IMR-90 (cell line): ENCODE results near the gene COL18A1.

Experiments used
- BHLHE40 ChIP-seq: fragments of 150-350 bp; IDR thresholded peaks from 2 replicates; pipeline ENCODE4 v1.6.1; 2016; ENCODE audit warnings: mild to moderate bottlenecking, low read depth, low read length
- CEBPB ChIP-seq: IDR thresholded peaks from 2 replicates; pipeline ENCODE4 v1.6.1; 2012; ENCODE audit warnings: low read depth, low read length, improper control_type of control experiment
- CTCF ChIP-seq: conservative IDR thresholded peaks from 2 replicates; pipeline ENCODE4 v1.5.1; 2012; ENCODE audit warnings: mild to moderate bottlenecking, low read depth, low read length, improper control_type of control experiment
- ELK1 ChIP-seq: fragments of 150-350 bp; IDR thresholded peaks from 2 replicates; pipeline ENCODE4 v1.6.1; 2016; ENCODE audit warnings: low read depth, mild to moderate bottlenecking, low read length, moderate library complexity, borderline replicate concordance
- FOS ChIP-seq: fragments of 150-350 bp; IDR thresholded peaks from 2 replicates; pipeline ENCODE4 v1.6.1; 2016; ENCODE audit warnings: low read depth, low read length
- MAZ ChIP-seq: IDR thresholded peaks from 2 replicates; pipeline ENCODE4 v1.6.1; 2012; ENCODE audit warnings: low read depth, mild to moderate bottlenecking, low read length, improper control_type of control experiment, moderate library complexity, borderline replicate concordance
- MXI1 ChIP-seq: IDR thresholded peaks from 2 replicates; pipeline ENCODE4 v1.6.1; 2012; ENCODE audit warnings: low read depth, mild to moderate bottlenecking, low read length, moderate library complexity, borderline replicate concordance
- POLR2A ChIP-seq: IDR thresholded peaks from 2 replicates; pipeline ENCODE4 v1.6.1; 2012; ENCODE audit warnings: mild to moderate bottlenecking, low read depth, low read length
- RAD21 ChIP-seq: IDR thresholded peaks from 2 replicates; pipeline ENCODE4 v1.6.1; 2012; ENCODE audit warnings: low read length, improper control_type of control experiment
- RCOR1 ChIP-seq: IDR thresholded peaks from 2 replicates; pipeline ENCODE4 v1.6.1; 2012; ENCODE audit warnings: mild to moderate bottlenecking, low read length, improper control_type of control experiment; ENCODE audit not compliant: insufficient replicate concordance
- RFX5 ChIP-seq: IDR thresholded peaks from 2 replicates; pipeline ENCODE4 v1.8.0; 2012; ENCODE audit warnings: low read depth, mild to moderate bottlenecking, low read length, moderate library complexity
- SMC3 ChIP-seq: fragments of 150-350 bp; IDR thresholded peaks from 2 replicates; pipeline ENCODE4 v1.6.1; 2016; ENCODE audit warnings: low read depth, mild to moderate bottlenecking, antibody characterized with exemption, low read length, moderate library complexity
- TF ChIP-seq, protein P1 (sequence below): fragments of 150-350 bp; IDR thresholded peaks from 2 replicates; pipeline ENCODE4 v1.6.1; 2017; ENCODE audit warnings: mild to moderate bottlenecking, antibody characterized with exemption, low read length, low read depth

DNA sequence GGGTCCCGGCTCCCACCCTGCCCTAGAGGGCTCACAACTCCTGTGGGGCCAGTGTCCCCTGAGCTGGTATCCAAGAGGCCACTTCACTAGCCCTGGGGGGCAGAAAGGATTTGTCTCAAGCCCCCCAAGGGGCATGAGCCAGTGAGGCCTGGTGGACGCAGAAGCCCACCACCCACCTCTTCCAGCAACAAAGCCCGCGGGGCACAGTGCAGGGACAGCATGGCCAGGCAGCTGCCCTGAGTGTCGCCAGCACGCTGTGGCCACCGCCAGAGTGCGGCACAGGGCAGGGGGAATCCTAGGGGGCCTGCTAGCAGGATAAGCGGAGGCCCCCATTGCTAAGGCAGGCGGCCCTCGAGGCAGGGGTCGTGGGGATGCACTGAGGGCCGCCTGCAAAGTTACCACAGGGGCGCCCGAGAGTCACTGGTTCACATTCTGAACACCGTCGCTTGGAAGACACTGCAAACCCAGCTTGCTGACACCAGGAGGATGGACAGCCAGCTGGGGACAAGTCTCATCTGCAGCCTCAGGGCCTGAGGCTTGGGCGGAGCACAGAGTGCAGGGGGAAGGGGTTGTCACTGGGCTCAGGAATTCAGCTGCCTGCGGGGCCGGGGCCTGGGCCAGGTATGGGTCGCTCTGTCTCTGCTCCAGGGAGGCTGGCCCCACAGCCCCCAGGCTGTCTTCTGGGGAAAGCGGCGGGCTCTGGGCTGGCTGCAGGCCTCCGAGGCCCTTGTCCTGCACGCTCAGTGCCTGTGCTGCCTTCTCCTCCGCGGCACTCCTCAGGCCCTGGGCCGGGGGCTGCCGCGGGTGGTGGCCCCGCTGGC lies 110.5 kb downstream of the COL18A1 start:
- TF ChIP-seq CTCF (no peak), RCOR1 (no peak), POLR2A (no peak), RFX5 (no peak), MXI1 (no peak), CEBPB (no peak), FOS (no peak), MAZ (no peak), BHLHE40 (no peak), ELK1 (no peak), SMC3 (no peak), RAD21 (no peak)
- TF ChIP-seq, protein P1, sequence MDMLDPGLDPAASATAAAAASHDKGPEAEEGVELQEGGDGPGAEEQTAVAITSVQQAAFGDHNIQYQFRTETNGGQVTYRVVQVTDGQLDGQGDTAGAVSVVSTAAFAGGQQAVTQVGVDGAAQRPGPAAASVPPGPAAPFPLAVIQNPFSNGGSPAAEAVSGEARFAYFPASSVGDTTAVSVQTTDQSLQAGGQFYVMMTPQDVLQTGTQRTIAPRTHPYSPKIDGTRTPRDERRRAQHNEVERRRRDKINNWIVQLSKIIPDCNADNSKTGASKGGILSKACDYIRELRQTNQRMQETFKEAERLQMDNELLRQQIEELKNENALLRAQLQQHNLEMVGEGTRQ: no peak
